Measurements from ENCODE around the gene TSC2.
"Not testable (repeated sequence)": the region's sequence is repeated elsewhere in the genome, so short reads cannot be mapped to it uniquely, and the experiment has no call there.

TSC2 gene

GRCh38 chr16:2026461-2027023, 21.2 kb upstream of the TSC2 start, which contains the start of gene NHERF2:
Gene NHERF2 (plus strand): TSS chr16:2026902. CDS start chr16:2027006, 104 bp downstream.
- no peak for DNase-seq (ENCODE audit: insufficient read length)
- TF ChIP-seq POLR2A (IDR thresholded peaks at IDR 0.05; ENCODE audit: low read depth, low read length), result no peak
- no peak for TF ChIP-seq POLR2AphosphoS5 (IDR thresholded peaks at IDR 0.05; ENCODE audit: low read depth, low read length)
- no peak for TF ChIP-seq TAF1 (IDR thresholded peaks at IDR 0.05; ENCODE audit: borderline replicate concordance, low read depth, low read length)
- no peak for FAIRE-seq

GRCh38 chr16:2027024-2028010, 20.5 kb upstream of the TSC2 start:
- no peak for DNase-seq (ENCODE audit: insufficient read length)
- no peak for TF ChIP-seq POLR2AphosphoS5 (IDR thresholded peaks at IDR 0.05; ENCODE audit: low read depth, low read length)
- TF ChIP-seq POLR2A (IDR thresholded peaks at IDR 0.05; ENCODE audit: low read depth, low read length), result no peak
- TF ChIP-seq TAF1 (IDR thresholded peaks at IDR 0.05; ENCODE audit: borderline replicate concordance, low read depth, low read length), result no peak
- no peak for FAIRE-seq

- TF ChIP-seq TAF1 (IDR thresholded peaks at IDR 0.05; ENCODE audit: borderline replicate concordance, low read depth, low read length) (no peak), POLR2A (IDR thresholded peaks at IDR 0.05; ENCODE audit: low read depth, low read length) (no peak), POLR2AphosphoS5 (IDR thresholded peaks at IDR 0.05; ENCODE audit: low read depth, low read length) (no peak)
- DNase-seq (ENCODE audit: insufficient read length), result no peak
- FAIRE-seq, result no peak
Observed at GRCh38 chr16:2028146-2028545, 19.6 kb upstream of the TSC2 start.

- DNase-seq (ENCODE audit: insufficient read length), result no peak
- no peak for FAIRE-seq
- TF ChIP-seq TAF1 (IDR thresholded peaks at IDR 0.05; ENCODE audit: borderline replicate concordance, low read depth, low read length) (no peak), POLR2AphosphoS5 (IDR thresholded peaks at IDR 0.05; ENCODE audit: low read depth, low read length) (no peak), POLR2A (IDR thresholded peaks at IDR 0.05; ENCODE audit: low read depth, low read length) (no peak)
Observed at GRCh38 chr16:2028620-2029220, 19.1 kb upstream of the TSC2 start.

GRCh38 chr16:2029350-2029749, 18.4 kb upstream of the TSC2 start:
- TF ChIP-seq POLR2AphosphoS5 (IDR thresholded peaks at IDR 0.05; ENCODE audit: low read depth, low read length) (no peak), POLR2A (IDR thresholded peaks at IDR 0.05; ENCODE audit: low read depth, low read length) (no peak), TAF1 (IDR thresholded peaks at IDR 0.05; ENCODE audit: borderline replicate concordance, low read depth, low read length) (no peak)
- FAIRE-seq, result no peak

GRCh38 chr16:2030036-2030435, 17.7 kb upstream of the TSC2 start:
- DNase-seq (ENCODE audit: insufficient read length) (no peak), FAIRE-seq (no peak)

More at GRCh38 chr16:2029350-2029749, 18.4 kb upstream of the TSC2 start:
- no peak for DNase-seq (ENCODE audit: insufficient read length)

GRCh38 chr16:2031081-2031577, 16.7 kb upstream of the TSC2 start:
- FAIRE-seq (no peak), DNase-seq (ENCODE audit: insufficient read length) (no peak)

More at GRCh38 chr16:2030036-2030435, 17.7 kb upstream of the TSC2 start:
- no peak for TF ChIP-seq POLR2A (IDR thresholded peaks at IDR 0.05; ENCODE audit: low read depth, low read length)
- no peak for TF ChIP-seq POLR2AphosphoS5 (IDR thresholded peaks at IDR 0.05; ENCODE audit: low read depth, low read length)
- no peak for TF ChIP-seq TAF1 (IDR thresholded peaks at IDR 0.05; ENCODE audit: borderline replicate concordance, low read depth, low read length)

GRCh38 chr16:2032285-2033056, 15.3 kb upstream of the TSC2 start:
- FAIRE-seq (no peak), DNase-seq (ENCODE audit: insufficient read length) (no peak)
- TF ChIP-seq POLR2A (IDR thresholded peaks at IDR 0.05; ENCODE audit: low read depth, low read length), result no peak

More at GRCh38 chr16:2031081-2031577, 16.7 kb upstream of the TSC2 start:
- TF ChIP-seq POLR2AphosphoS5 (IDR thresholded peaks at IDR 0.05; ENCODE audit: low read depth, low read length) (no peak), TAF1 (IDR thresholded peaks at IDR 0.05; ENCODE audit: borderline replicate concordance, low read depth, low read length) (no peak), POLR2A (IDR thresholded peaks at IDR 0.05; ENCODE audit: low read depth, low read length) (no peak)

- FAIRE-seq (no peak), DNase-seq (ENCODE audit: insufficient read length) (no peak)
- no peak for TF ChIP-seq POLR2AphosphoS5 (IDR thresholded peaks at IDR 0.05; ENCODE audit: low read depth, low read length)
- no peak for TF ChIP-seq POLR2A (IDR thresholded peaks at IDR 0.05; ENCODE audit: low read depth, low read length)
- no peak for TF ChIP-seq TAF1 (IDR thresholded peaks at IDR 0.05; ENCODE audit: borderline replicate concordance, low read depth, low read length)
Observed at GRCh38 chr16:2033057-2033908, 14.5 kb upstream of the TSC2 start.

GRCh38 chr16:2033909-2034695, 13.7 kb upstream of the TSC2 start:
- not testable (repeated sequence) for DNase-seq (ENCODE audit: insufficient read length); FAIRE-seq

Measured in GM12892 (cell line).